Activated CD8-positive, alpha-beta memory T cell treated with anti-CD3 and anti-CD28 coated beads for 1 hour (primary cell): ENCODE results near the gene PRR12.

Source experiments
- DNase-seq, 2 donors: peaks; one replicate each; pipeline ENCODE4 v3.0.0-alpha.2; 2020; ENCODE audit warnings: low read depth in 1 of 2; ENCODE audit errors: extremely low read depth in 1 of 2

PRR12 gene

DNA sequence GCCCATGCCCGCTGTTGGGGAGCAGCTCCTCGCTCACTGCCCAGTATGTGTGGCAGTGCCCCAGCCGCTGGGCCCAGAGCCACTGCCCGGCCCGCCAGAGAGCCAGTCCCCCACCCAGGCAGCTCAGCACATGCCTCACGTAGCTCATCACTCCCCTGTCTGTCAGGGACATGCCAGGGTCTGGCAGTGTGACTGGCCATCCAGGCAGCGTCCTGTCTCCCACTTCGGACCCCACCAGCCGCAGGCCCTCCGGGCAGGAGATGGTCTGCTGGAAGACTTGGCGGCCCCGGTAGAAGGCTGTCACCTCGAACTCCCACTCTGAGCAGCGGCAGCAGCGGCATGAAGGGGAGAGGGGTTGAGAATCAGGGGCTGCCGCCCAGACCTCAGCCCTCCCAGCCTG lies 71.0 kb downstream of the PRR12 start:
- DNase-seq = no peak

DNA sequence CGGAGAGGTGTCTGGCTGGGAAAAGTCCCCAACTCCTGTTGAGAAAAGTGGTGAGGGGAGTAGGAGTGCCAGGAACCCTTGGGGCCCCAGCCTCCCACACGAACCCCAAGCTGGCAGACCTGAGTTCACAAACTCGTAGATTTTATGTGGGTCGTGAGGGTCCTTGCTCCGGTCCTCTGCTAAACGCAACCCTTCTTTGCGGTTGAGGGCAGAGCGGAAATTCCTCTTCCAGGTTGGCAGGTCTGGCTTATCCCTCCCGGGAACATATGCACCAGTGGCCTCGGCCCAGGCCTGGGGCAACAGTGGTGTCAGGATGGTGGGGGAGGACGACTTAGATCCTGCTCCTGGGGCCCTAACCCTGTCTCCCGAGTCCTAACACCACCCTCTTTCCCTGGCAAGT lies 72.2 kb downstream of the PRR12 start:
- no peak for DNase-seq

- DNase-seq = peak; percentile 67 to 94
Observed at GRCh38 chr19:49664171-49665035, 73.4 kb downstream of the PRR12 start.

DNA sequence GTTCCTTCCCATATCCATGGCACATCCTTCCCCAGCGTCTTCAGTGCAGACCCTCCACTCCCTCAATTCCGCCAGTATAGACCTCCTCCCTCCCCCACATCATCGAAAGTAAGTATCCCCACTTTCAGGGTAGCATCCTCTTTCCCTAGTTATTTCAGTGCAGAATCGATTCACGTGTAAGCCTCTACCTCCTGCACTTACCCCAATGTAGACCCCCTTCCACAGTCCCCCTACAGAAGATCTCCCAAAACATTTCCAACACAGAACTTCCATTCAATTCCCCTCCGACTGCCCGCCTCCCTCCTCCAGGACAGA lies 74.0 kb downstream of the PRR12 start:
- no peak for DNase-seq

DNA sequence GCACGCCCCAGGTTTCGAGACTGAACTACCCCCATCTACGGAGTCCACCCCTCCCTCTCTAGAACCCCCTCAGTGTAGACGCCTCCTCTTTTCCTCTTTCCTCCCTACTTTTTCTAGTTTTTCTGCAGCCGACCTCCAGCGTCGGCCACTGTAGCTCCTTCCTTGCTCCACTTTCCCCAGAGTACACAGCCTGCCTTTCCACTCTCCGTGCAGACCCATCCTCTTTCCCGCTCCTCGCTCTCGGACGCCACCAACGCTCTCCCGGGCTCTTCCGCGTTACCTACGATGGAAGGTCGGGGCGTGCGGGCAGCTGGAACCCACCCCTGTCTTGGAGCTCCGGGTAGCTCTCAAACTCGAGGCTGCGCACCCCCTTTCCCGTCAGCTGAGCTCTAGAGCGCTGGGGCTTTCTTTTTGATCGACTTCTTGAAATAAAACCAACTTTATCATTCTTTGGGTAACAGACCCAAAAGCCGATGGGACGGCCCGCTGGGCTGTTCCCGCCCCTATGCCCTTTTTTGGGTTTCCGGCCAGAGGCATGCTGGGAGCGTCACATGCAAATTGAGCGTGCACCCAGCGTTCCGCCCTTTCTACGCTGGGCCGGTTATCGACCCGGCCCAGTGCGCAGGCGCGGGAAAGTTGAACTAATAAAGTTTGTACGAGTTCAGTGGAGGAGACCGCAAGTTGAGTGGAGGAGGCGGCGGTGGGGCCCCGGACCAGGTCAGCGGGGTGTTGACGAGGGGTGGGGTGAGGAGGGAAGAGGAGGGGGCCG lies 74.6 kb downstream of the PRR12 start, which contains the start of the genes BCL2L12 and IRF3:
Gene BCL2L12, plus strand, starts transcription at position 583 of the 769 bp plus-strand sequence. CDS start 760 bp downstream, outside the sequence.
Gene IRF3, minus strand, starts transcription at position 507 of the 769 bp plus-strand sequence. CDS start 1,019 bp downstream, outside the sequence.
- peak; percentile 99 for DNase-seq

- no peak for DNase-seq
Observed at GRCh38 chr19:49666120-49666444, 75.1 kb downstream of the PRR12 start.

GRCh38 chr19:49667473-49667872 lies 76.5 kb downstream of the PRR12 start:
- DNase-seq = no peak

DNA sequence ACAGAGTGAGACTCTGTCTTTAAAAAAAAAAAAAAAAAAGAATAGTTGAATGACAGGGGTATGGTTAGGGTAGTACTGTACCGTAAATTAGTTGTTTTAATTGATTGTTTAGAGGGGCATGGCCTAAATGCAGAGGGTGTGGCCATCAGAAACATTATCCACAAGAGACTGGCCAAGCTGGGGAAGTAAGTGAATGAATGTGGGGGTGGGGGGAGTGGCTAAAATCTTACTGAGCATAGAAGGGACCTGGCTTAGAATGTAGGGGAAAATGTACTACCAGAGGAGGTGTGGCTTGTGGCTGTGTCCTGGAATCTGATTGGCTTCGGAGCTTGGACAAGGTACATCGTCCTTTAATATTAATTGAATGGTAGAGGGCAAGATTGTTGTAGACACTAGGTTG lies 78.5 kb downstream of the PRR12 start:
- no peak for DNase-seq

- peak; percentile 45 to 66 for DNase-seq
Observed at GRCh38 chr19:49672131-49672919, 81.3 kb downstream of the PRR12 start.
